HepG2 (cell line): ENCODE measurements around the gene PDGFRB.

ENCODE experiments used
- CTCF ChIP-seq: sonication (generic); formaldehyde crosslinking; IDR thresholded peaks from 2 replicates; pipeline ENCODE4 v1.5.0; 2020; ENCODE audit warnings: mild to moderate bottlenecking, missing genetic modification reagents, moderate library complexity
- ESRRA ChIP-seq: sonication (generic); formaldehyde crosslinking; IDR thresholded peaks from 2 replicates; pipeline ENCODE4 v1.5.1; 2020; ENCODE audit warnings: mild to moderate bottlenecking, low read depth, missing genetic modification reagents
- ETV5 ChIP-seq: IDR thresholded peaks from 2 replicates; pipeline ENCODE4 v1.6.1; 2018; ENCODE audit warnings: missing biosample characterization, missing genetic modification reagents, inconsistent platforms, borderline replicate concordance
- EZH2 ChIP-seq: conservative IDR thresholded peaks from 2 replicates; pipeline ENCODE4 v1.6.1; 2012; ENCODE audit warnings: mild to moderate bottlenecking, low read depth, low read length, moderate library complexity
- NCOR1 ChIP-seq: fragments of 200-600 bp; sonication (generic); IDR thresholded peaks from 2 replicates; pipeline ENCODE4 v1.7.0; 2017; ENCODE audit warnings: antibody characterized with exemption, low read length, borderline replicate concordance
- POLR2A ChIP-seq, 2 experiments: IDR thresholded peaks; 2 replicates each; pipeline ENCODE4 v1.6.1; 2011; ENCODE audit warnings: low read depth in 2 of 2, low read length in 2 of 2, mild to moderate bottlenecking in 1 of 2, moderate library complexity in 1 of 2; ENCODE audit not compliant: insufficient read depth in 1 of 2
- POLR2AphosphoS5 ChIP-seq: IDR thresholded peaks from 2 replicates; pipeline ENCODE4 v1.6.1; 2012; ENCODE audit warnings: low read depth, low read length
- SOX13 ChIP-seq, 3 experiments: fragments of 450-650 bp in 1 of 3; sonication (generic) in 1 of 3; formaldehyde crosslinking in 1 of 3; IDR thresholded peaks in 2 of 3; conservative IDR thresholded peaks in 1 of 3; 2 replicates each; pipeline versions ENCODE4 v1.5.0 to v1.6.1; 2016 to 2020; ENCODE audit warnings: antibody characterized with exemption in 1 of 3, mild to moderate bottlenecking in 1 of 3, missing compliant biosample characterization in 1 of 3, missing genetic modification reagents in 1 of 3, moderate library complexity in 1 of 3
- TAF1 ChIP-seq: sonication (generic); formaldehyde crosslinking; IDR thresholded peaks from 2 replicates; pipeline ENCODE4 v1.4.0; 2020; ENCODE audit warnings: missing genetic modification reagents
- TOPORS ChIP-seq: sonication (generic); formaldehyde crosslinking; IDR thresholded peaks from 2 replicates; pipeline ENCODE4 v1.8.0; 2023; ENCODE audit warnings: mild to moderate bottlenecking, missing genetic modification reagents
- ZNF513 ChIP-seq: sonication (generic); formaldehyde crosslinking; conservative IDR thresholded peaks from 2 replicates; pipeline ENCODE4 v1.5.0; 2020; ENCODE audit warnings: missing genetic modification reagents
- TF ChIP-seq, protein P1 (sequence below): sonication (generic); formaldehyde crosslinking; IDR thresholded peaks from 2 replicates; pipeline ENCODE4 v1.9.0; 2021; ENCODE audit warnings: mild to moderate bottlenecking, missing genetic modification reagents
- TF ChIP-seq, protein P2 (sequence below): sonication (generic); formaldehyde crosslinking; IDR thresholded peaks from 2 replicates; pipeline ENCODE4 v1.4.0; 2020; ENCODE audit warnings: missing genetic modification reagents

- TF ChIP-seq ETV5 (CRISPR knock-in tag) (no peak; the same call in 1 of the 2 replicates), CTCF (CRISPR knock-in tag) (no peak), ZNF513 (CRISPR knock-in tag) (no peak), EZH2 (no peak), SOX13 (IDR thresholded peaks at IDR 0.05) (no peak), SOX13 (CRISPR knock-in tag; conservative IDR thresholded peaks at IDR 0.05 in 1 of 2, IDR thresholded peaks at IDR 0.05 in 1 of 2) (no peak), TAF1 (no peak), NCOR1 (no peak), POLR2AphosphoS5 (no peak), POLR2A (IDR thresholded peaks at IDR 0.05; ENCODE audit: insufficient read depth in 1 of 2, low read depth in 2 of 2, low read length in 2 of 2) (no peak), TOPORS (CRISPR knock-in tag) (no peak), ESRRA (no peak)
- TF ChIP-seq, protein P1, sequence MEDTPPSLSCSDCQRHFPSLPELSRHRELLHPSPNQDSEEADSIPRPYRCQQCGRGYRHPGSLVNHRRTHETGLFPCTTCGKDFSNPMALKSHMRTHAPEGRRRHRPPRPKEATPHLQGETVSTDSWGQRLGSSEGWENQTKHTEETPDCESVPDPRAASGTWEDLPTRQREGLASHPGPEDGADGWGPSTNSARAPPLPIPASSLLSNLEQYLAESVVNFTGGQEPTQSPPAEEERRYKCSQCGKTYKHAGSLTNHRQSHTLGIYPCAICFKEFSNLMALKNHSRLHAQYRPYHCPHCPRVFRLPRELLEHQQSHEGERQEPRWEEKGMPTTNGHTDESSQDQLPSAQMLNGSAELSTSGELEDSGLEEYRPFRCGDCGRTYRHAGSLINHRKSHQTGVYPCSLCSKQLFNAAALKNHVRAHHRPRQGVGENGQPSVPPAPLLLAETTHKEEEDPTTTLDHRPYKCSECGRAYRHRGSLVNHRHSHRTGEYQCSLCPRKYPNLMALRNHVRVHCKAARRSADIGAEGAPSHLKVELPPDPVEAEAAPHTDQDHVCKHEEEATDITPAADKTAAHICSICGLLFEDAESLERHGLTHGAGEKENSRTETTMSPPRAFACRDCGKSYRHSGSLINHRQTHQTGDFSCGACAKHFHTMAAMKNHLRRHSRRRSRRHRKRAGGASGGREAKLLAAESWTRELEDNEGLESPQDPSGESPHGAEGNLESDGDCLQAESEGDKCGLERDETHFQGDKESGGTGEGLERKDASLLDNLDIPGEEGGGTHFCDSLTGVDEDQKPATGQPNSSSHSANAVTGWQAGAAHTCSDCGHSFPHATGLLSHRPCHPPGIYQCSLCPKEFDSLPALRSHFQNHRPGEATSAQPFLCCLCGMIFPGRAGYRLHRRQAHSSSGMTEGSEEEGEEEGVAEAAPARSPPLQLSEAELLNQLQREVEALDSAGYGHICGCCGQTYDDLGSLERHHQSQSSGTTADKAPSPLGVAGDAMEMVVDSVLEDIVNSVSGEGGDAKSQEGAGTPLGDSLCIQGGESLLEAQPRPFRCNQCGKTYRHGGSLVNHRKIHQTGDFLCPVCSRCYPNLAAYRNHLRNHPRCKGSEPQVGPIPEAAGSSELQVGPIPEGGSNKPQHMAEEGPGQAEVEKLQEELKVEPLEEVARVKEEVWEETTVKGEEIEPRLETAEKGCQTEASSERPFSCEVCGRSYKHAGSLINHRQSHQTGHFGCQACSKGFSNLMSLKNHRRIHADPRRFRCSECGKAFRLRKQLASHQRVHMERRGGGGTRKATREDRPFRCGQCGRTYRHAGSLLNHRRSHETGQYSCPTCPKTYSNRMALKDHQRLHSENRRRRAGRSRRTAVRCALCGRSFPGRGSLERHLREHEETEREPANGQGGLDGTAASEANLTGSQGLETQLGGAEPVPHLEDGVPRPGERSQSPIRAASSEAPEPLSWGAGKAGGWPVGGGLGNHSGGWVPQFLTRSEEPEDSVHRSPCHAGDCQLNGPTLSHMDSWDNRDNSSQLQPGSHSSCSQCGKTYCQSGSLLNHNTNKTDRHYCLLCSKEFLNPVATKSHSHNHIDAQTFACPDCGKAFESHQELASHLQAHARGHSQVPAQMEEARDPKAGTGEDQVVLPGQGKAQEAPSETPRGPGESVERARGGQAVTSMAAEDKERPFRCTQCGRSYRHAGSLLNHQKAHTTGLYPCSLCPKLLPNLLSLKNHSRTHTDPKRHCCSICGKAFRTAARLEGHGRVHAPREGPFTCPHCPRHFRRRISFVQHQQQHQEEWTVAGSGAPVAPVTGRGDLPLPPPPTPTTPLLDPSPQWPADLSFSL: no peak
- TF ChIP-seq, protein P2, sequence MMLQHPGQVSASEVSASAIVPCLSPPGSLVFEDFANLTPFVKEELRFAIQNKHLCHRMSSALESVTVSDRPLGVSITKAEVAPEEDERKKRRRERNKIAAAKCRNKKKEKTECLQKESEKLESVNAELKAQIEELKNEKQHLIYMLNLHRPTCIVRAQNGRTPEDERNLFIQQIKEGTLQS: no peak
Measured at GRCh38 chr5:150159741-150160179, 4.1 kb upstream of the PDGFRB start.
